ENCODE data around the gene RAB17.

Gene RAB17

GRCh38 chr2:237581326-237581725 is 9.2 kb downstream of the RAB17 start:
- in situ Hi-C loops (cut with MboI; ENCODE audit: low sequenced_read_pairs), result no loop called here

GRCh38 chr2:237577956-237578870 is 12.3 kb downstream of the RAB17 start:
- in situ Hi-C loops (cut with MboI; ENCODE audit: low sequenced_read_pairs), result loop anchor here (10.0 kb wide), 1 partner anchor 63 kb away; no protein-coding TSS in a partner anchor

GRCh38 chr2:237577458-237577857 is 13.1 kb downstream of the RAB17 start:
- in situ Hi-C loops (cut with MboI; ENCODE audit: low sequenced_read_pairs), result loop anchor here (10.0 kb wide), 1 partner anchor 63 kb away; no protein-coding TSS in a partner anchor

GRCh38 chr2:237576974-237577373 is 13.6 kb downstream of the RAB17 start:
- in situ Hi-C loops (cut with MboI; ENCODE audit: low sequenced_read_pairs), result loop anchor here (10.0 kb wide), 1 partner anchor 62 kb away; no protein-coding TSS in a partner anchor

GRCh38 chr2:237575869-237576862 is 14.4 kb downstream of the RAB17 start:
- in situ Hi-C loops (cut with MboI; ENCODE audit: low sequenced_read_pairs), result loop anchor here (10.0 kb wide), 1 partner anchor 61 kb away; no protein-coding TSS in a partner anchor

GRCh38 chr2:237574894-237575868 is 15.4 kb downstream of the RAB17 start:
- in situ Hi-C loops (cut with MboI; ENCODE audit: low sequenced_read_pairs), result loop anchor here (10.0 kb wide), 1 partner anchor 60 kb away; no protein-coding TSS in a partner anchor

- in situ Hi-C loops (cut with MboI; ENCODE audit: low sequenced_read_pairs), result loop anchor here (10.0 kb wide), 1 partner anchor 60 kb away; no protein-coding TSS in a partner anchor
These were observed 16.1 kb downstream of the RAB17 start for GRCh38 chr2:237574467-237574866.

- in situ Hi-C loops (cut with MboI; ENCODE audit: low sequenced_read_pairs), result loop anchor here (10.0 kb wide), 1 partner anchor 59 kb away; no protein-coding TSS in a partner anchor
These were observed 16.7 kb downstream of the RAB17 start for GRCh38 chr2:237573721-237574415.

- in situ Hi-C loops (cut with MboI; ENCODE audit: low sequenced_read_pairs), result loop anchor here (10.0 kb wide), 1 partner anchor 58 kb away; no protein-coding TSS in a partner anchor
These were observed 17.8 kb downstream of the RAB17 start for GRCh38 chr2:237572742-237573101.

GRCh38 chr2:237572021-237572741 is 18.4 kb downstream of the RAB17 start:
- in situ Hi-C loops (cut with MboI; ENCODE audit: low sequenced_read_pairs), result loop anchor here (10.0 kb wide), 1 partner anchor 57 kb away; no protein-coding TSS in a partner anchor

GRCh38 chr2:237571551-237571950 is 19.0 kb downstream of the RAB17 start:
- in situ Hi-C loops (cut with MboI; ENCODE audit: low sequenced_read_pairs), result loop anchor here (10.0 kb wide), 1 partner anchor 57 kb away; no protein-coding TSS in a partner anchor

- in situ Hi-C loops (cut with MboI; ENCODE audit: low sequenced_read_pairs), result loop anchor here (10.0 kb wide), 1 partner anchor 56 kb away; no protein-coding TSS in a partner anchor
These were observed 19.7 kb downstream of the RAB17 start for GRCh38 chr2:237570776-237571335.

- in situ Hi-C loops (cut with MboI; ENCODE audit: low sequenced_read_pairs), result loop anchor here (10.0 kb wide), 1 partner anchor 55 kb away; no protein-coding TSS in a partner anchor
These were observed 20.6 kb downstream of the RAB17 start for GRCh38 chr2:237569896-237570295.

GRCh38 chr2:237569041-237569440 is 21.5 kb downstream of the RAB17 start:
- in situ Hi-C loops (cut with MboI; ENCODE audit: low sequenced_read_pairs), result no loop called here

- in situ Hi-C loops (cut with MboI; ENCODE audit: low sequenced_read_pairs), result no loop called here
These were observed 22.3 kb downstream of the RAB17 start for GRCh38 chr2:237568121-237568660.

- in situ Hi-C loops (cut with MboI; ENCODE audit: low sequenced_read_pairs), result no loop called here
These were observed 23.1 kb downstream of the RAB17 start for GRCh38 chr2:237567276-237568029.

Measured in HL-60/S4 (cell line).